K562 (cell line): Measurements from ENCODE around the gene EGR2. TPM values are rescaled to one million over a fixed set of nuclear protein-coding genes. Genes with fewer than 3 reads are reported as not detected.

Experiments
- DMBX1 ChIP-seq: fragments of 250-450 bp; sonication (Bioruptor Pico); IDR thresholded peaks from 2 replicates; pipeline ENCODE4 v1.8.0; 2022; ENCODE audit warnings: inconsistent platforms, mild to moderate bottlenecking, moderate library complexity, borderline replicate concordance
- EGR1 ChIP-seq: fragments of 450-650 bp; conservative IDR thresholded peaks from 2 replicates; pipeline ENCODE4 v1.6.1; 2017; ENCODE audit warnings: mild to moderate bottlenecking
- HDAC1 ChIP-seq, 2 experiments: fragments of 450-650 bp; IDR thresholded peaks; 2 replicates each; pipeline ENCODE4 v1.6.1; 2016 to 2017; ENCODE audit warnings: inconsistent platforms in 1 of 2, mild to moderate bottlenecking in 1 of 2, moderate library complexity in 1 of 2
- HLTF ChIP-seq: fragments of 450-650 bp; IDR thresholded peaks from 2 replicates; pipeline ENCODE4 v1.6.1; 2016
- HNRNPK ChIP-seq: fragments of 200-400 bp; formaldehyde crosslinking; IDR thresholded peaks from one replicate; pipeline ENCODE4 v1.6.1; 2018; ENCODE audit warnings: mild to moderate bottlenecking, low read depth, low read length; ENCODE audit not compliant: poor library complexity, severe bottlenecking
- ILK ChIP-seq: fragments of 450-650 bp; IDR thresholded peaks from 2 replicates; pipeline ENCODE4 v1.6.1; 2016; ENCODE audit warnings: missing genetic modification characterization, low read depth, mild to moderate bottlenecking, missing compliant biosample characterization, moderate library complexity, borderline replicate concordance
- MECOM ChIP-seq: fragments of 250-450 bp; sonication (Bioruptor Pico); IDR thresholded peaks from 2 replicates; pipeline ENCODE4 v1.8.0; 2022; ENCODE audit warnings: inconsistent platforms
- MTA1 ChIP-seq: fragments of 450-650 bp; IDR thresholded peaks from 2 replicates; pipeline ENCODE4 v1.6.1; 2017; ENCODE audit warnings: borderline replicate concordance
- MXI1 ChIP-seq: IDR thresholded peaks from 2 replicates; pipeline ENCODE4 v1.6.1; 2011; ENCODE audit warnings: low read depth, mild to moderate bottlenecking, improper control_type of control experiment, low read length
- NRF1 ChIP-seq, 2 experiments: fragments of 450-650 bp; IDR thresholded peaks in 1 of 2; conservative IDR thresholded peaks in 1 of 2; 2 replicates each; pipeline ENCODE4 v1.6.1; 2014; ENCODE audit warnings: mild to moderate bottlenecking in 2 of 2
- PTBP1 ChIP-seq: fragments of 200-400 bp; formaldehyde crosslinking; IDR thresholded peaks from 2 replicates; pipeline ENCODE4 v1.6.1; 2017; ENCODE audit warnings: low read depth, low read length
- SIN3A ChIP-seq, 2 experiments: fragments of 150-350 bp in 1 of 2; IDR thresholded peaks; 2 replicates each; pipeline ENCODE4 v1.6.1; 2011 to 2016; ENCODE audit warnings: borderline replicate concordance in 2 of 2, low read depth in 2 of 2, low read length in 2 of 2, mild to moderate bottlenecking in 2 of 2, moderate library complexity in 2 of 2; ENCODE audit not compliant: control insufficient read depth in 1 of 2
- ZNF175 ChIP-seq: fragments of 200-800 bp; sonication (Bioruptor generic); IDR thresholded peaks from 2 replicates; pipeline ENCODE4 v1.6.1; 2016; ENCODE audit warnings: low read depth, mild to moderate bottlenecking, missing genetic modification characterization, missing compliant biosample characterization
- ZNF589 ChIP-seq: fragments of 200-800 bp; sonication (Bioruptor generic); IDR thresholded peaks from 2 replicates; pipeline ENCODE4 v1.6.1; 2016; ENCODE audit warnings: low read depth, missing genetic modification characterization, missing compliant biosample characterization
- polyA plus RNA-seq, 8 experiments: library from polyadenylated mRNA; depleted of rRNA in 4 of 8; stranded (reverse) in 5 of 8; unstranded in 3 of 8; fragments of >200 nt; fragmentation: Nextera tagmentation in 2 of 8; fragmentation: Illumina TruSeq in 1 of 8; extraction: Ambion mirVana in 2 of 8; extraction: Trizol in 1 of 8; gene quantifications; 2 replicates each; pipeline versions ENCODE4 v1.2.1 to v1.2.3, GENCODE V29; 2011 to 2014; ENCODE audit warnings: inconsistent platforms in 1 of 8, missing spikeins in 1 of 8
- total RNA-seq, 7 experiments: library from RNA; depleted of rRNA in 6 of 7; stranded (reverse); fragments of >200 nt in 6 of 7; fragmentation: Illumina TruSeq in 2 of 7; extraction: Trizol in 2 of 7; gene quantifications; 2 replicates each; pipeline versions ENCODE4 v1.2.1 to v1.2.3, GENCODE V29; 2011 to 2021; ENCODE audit warnings: low replicate concordance in 1 of 7
- TF ChIP-seq, protein P1 (sequence below), 2 experiments: IDR thresholded peaks; 2 replicates each; pipeline ENCODE4 v1.6.1; 2012; ENCODE audit warnings: improper control_type of control experiment in 2 of 2, low read depth in 2 of 2, low read length in 2 of 2, borderline replicate concordance in 1 of 2
- TF ChIP-seq, protein P2 (sequence below): fragments of 200-800 bp; sonication (Bioruptor generic); IDR thresholded peaks from 2 replicates; pipeline ENCODE4 v1.6.1; 2017; ENCODE audit warnings: missing genetic modification characterization, missing compliant biosample characterization
- TF ChIP-seq, protein P3 (sequence below): fragments of 150-350 bp; conservative IDR thresholded peaks from 2 replicates; pipeline ENCODE4 v1.6.1; 2014; ENCODE audit warnings: low read length
- TF ChIP-seq, protein P4 (sequence below), 2 experiments: fragments of 450-650 bp; conservative IDR thresholded peaks; 2 replicates each; pipeline ENCODE4 v1.6.1; 2017; ENCODE audit warnings: mild to moderate bottlenecking in 2 of 2, moderate library complexity in 2 of 2

Gene EGR2
- total and polyA plus RNA-seq, 9 of the 15 experiments (the other 6 are each of a cell fraction or from before 2014, with no cell fraction given), result 0.08 to 0.18 (median 0.12) TPM; not detected in 4

DNA sequence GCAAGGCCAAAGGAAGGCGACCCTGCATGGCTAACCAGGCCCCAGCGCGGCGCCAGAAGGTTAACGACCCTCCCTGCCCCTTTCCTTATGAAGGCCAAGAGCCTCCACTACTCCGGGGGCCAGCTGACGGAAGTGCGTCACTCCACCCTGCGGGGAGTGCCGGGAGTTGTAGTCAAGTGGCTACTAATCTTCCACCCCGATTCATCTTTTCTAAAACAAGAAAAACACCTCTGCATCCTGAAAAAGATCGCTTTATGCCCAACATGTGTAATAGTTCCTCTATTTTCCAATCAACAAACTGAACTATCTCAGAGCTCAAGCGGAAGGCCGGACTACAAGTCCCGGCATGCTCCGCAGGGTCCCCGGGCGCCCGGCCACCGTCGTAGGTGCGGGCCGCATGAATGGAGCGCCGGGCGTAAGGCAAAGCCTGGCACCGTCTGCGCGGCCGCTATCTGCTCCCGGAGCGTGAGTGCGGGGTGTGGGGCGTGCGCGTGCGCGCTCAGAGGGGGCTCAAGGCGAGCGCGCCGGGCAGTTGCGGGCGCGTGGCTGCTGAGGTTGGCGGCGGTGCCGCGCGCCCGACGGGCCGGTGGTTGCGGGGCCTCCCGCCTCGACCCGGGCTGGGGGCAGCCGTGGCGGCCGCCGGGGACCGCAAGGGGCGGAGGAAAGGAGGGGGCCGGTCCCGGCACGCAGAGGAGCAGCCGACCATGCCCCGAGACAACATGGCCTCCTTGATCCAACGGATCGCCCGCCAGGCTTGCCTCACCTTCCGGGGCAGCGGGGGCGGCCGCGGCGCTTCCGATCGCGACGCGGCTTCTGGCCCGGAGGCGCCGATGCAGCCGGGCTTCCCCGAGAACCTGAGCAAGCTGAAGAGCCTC lies 11.6 kb downstream of the EGR2 start, which contains the start of gene ADO (continued):
- TF ChIP-seq, protein P1, sequence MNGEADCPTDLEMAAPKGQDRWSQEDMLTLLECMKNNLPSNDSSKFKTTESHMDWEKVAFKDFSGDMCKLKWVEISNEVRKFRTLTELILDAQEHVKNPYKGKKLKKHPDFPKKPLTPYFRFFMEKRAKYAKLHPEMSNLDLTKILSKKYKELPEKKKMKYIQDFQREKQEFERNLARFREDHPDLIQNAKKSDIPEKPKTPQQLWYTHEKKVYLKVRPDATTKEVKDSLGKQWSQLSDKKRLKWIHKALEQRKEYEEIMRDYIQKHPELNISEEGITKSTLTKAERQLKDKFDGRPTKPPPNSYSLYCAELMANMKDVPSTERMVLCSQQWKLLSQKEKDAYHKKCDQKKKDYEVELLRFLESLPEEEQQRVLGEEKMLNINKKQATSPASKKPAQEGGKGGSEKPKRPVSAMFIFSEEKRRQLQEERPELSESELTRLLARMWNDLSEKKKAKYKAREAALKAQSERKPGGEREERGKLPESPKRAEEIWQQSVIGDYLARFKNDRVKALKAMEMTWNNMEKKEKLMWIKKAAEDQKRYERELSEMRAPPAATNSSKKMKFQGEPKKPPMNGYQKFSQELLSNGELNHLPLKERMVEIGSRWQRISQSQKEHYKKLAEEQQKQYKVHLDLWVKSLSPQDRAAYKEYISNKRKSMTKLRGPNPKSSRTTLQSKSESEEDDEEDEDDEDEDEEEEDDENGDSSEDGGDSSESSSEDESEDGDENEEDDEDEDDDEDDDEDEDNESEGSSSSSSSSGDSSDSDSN (IDR thresholded peaks at IDR 0.05; ENCODE audit: borderline replicate concordance in 1 of 2, low read depth in 2 of 2, low read length in 2 of 2), result peak; percentile 47 to 51; a peak in 2 of 4 replicates
- TF ChIP-seq, protein P2, sequence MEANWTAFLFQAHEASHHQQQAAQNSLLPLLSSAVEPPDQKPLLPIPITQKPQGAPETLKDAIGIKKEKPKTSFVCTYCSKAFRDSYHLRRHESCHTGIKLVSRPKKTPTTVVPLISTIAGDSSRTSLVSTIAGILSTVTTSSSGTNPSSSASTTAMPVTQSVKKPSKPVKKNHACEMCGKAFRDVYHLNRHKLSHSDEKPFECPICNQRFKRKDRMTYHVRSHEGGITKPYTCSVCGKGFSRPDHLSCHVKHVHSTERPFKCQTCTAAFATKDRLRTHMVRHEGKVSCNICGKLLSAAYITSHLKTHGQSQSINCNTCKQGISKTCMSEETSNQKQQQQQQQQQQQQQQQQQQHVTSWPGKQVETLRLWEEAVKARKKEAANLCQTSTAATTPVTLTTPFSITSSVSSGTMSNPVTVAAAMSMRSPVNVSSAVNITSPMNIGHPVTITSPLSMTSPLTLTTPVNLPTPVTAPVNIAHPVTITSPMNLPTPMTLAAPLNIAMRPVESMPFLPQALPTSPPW (CRISPR knock-in tag), result peak; percentile 69
- TF ChIP-seq ZNF175 (CRISPR knock-in tag) (peak; percentile 39), MXI1 (no peak), MTA1 (peak; percentile 91), HLTF (no peak), ZNF589 (CRISPR knock-in tag) (peak; percentile 71; the same call in 1 of the 2 replicates), DMBX1 (0 out of 2 replicates have a peak, but pooled peaks have one; percentile 52), SIN3A (IDR thresholded peaks at IDR 0.05; ENCODE audit: borderline replicate concordance in 2 of 2, control insufficient read depth in 1 of 2, low read depth in 2 of 2, low read length in 2 of 2) (peak; percentile 54 to 84; a peak in 2 of 4 replicates), HDAC1 (IDR thresholded peaks at IDR 0.05) (peak in 1 of 2 experiments; percentile 55; a peak in 1 of 4 replicates), EGR1 (peak; percentile 86), PTBP1 (no peak), NRF1 (conservative IDR thresholded peaks at IDR 0.05 in 1 of 2, IDR thresholded peaks at IDR 0.05 in 1 of 2) (peak; percentile 84 to 88), HNRNPK (no peak), ILK (no peak), MECOM (CRISPR knock-in tag) (0 out of 2 replicates have a peak, but pooled peaks have one; percentile 23)
- TF ChIP-seq, protein P3, sequence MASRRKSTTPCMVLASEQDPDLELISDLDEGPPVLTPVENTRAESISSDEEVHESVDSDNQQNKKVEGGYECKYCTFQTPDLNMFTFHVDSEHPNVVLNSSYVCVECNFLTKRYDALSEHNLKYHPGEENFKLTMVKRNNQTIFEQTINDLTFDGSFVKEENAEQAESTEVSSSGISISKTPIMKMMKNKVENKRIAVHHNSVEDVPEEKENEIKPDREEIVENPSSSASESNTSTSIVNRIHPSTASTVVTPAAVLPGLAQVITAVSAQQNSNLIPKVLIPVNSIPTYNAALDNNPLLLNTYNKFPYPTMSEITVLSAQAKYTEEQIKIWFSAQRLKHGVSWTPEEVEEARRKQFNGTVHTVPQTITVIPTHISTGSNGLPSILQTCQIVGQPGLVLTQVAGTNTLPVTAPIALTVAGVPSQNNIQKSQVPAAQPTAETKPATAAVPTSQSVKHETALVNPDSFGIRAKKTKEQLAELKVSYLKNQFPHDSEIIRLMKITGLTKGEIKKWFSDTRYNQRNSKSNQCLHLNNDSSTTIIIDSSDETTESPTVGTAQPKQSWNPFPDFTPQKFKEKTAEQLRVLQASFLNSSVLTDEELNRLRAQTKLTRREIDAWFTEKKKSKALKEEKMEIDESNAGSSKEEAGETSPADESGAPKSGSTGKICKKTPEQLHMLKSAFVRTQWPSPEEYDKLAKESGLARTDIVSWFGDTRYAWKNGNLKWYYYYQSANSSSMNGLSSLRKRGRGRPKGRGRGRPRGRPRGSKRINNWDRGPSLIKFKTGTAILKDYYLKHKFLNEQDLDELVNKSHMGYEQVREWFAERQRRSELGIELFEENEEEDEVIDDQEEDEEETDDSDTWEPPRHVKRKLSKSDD, result no peak
- TF ChIP-seq, protein P4, sequence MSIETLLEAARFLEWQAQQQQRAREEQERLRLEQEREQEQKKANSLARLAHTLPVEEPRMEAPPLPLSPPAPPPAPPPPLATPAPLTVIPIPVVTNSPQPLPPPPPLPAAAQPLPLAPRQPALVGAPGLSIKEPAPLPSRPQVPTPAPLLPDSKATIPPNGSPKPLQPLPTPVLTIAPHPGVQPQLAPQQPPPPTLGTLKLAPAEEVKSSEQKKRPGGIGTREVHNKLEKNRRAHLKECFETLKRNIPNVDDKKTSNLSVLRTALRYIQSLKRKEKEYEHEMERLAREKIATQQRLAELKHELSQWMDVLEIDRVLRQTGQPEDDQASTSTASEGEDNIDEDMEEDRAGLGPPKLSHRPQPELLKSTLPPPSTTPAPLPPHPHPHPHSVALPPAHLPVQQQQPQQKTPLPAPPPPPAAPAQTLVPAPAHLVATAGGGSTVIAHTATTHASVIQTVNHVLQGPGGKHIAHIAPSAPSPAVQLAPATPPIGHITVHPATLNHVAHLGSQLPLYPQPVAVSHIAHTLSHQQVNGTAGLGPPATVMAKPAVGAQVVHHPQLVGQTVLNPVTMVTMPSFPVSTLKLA (conservative IDR thresholded peaks at IDR 0.05), result peak; percentile 71 to 81
